Nephron (organoid): ENCODE measurements around the gene ZNF549.

Experiments used
- H3K27ac Mint-ChIP-seq, 3 experiments: 2 replicates each; pipeline ENCODE4 v1.8.0; 2020; ENCODE audit warnings: mixed read lengths in 3 of 3, mild to moderate bottlenecking in 2 of 3, moderate library complexity in 1 of 3
- H3K27me3 Mint-ChIP-seq: 2 replicates; pipeline ENCODE4 v1.8.0; 2021; ENCODE audit warnings: low read depth, mild to moderate bottlenecking, moderate library complexity, mixed read lengths
- H3K36me3 Mint-ChIP-seq: 2 replicates; pipeline ENCODE4 v1.8.0; 2020; ENCODE audit warnings: low read depth, mixed read lengths
- H3K4me1 Mint-ChIP-seq: 2 replicates; pipeline ENCODE4 v1.8.0; 2020; ENCODE audit warnings: mixed read lengths
- H3K4me3 Mint-ChIP-seq, 3 experiments: 2 replicates each; pipeline ENCODE4 v1.8.0; 2020; ENCODE audit warnings: mild to moderate bottlenecking in 3 of 3, mixed read lengths in 3 of 3, moderate library complexity in 2 of 3
- H3K9me3 Mint-ChIP-seq: 2 replicates; pipeline ENCODE4 v1.8.0; 2020; ENCODE audit warnings: mixed read lengths
- CTCF ChIP-seq, 3 experiments: fragments of 200-600 bp; sonication (generic); IDR thresholded peaks; one replicate each; pipeline ENCODE4 v1.5.0; 2021; ENCODE audit warnings: antibody characterized with exemption in 3 of 3; ENCODE audit not compliant: unreplicated experiment in 3 of 3

Gene ZNF549

GRCh38 chr19:57557659-57558058 lies 30.5 kb downstream of the ZNF549 start:
- H3K9me3 Mint-ChIP-seq: peaks cover 73% of the 10 kb centered on the region
- TF ChIP-seq CTCF (IDR thresholded peaks at IDR 0.05; ENCODE audit: unreplicated experiment in 3 of 3): no peak
- H3K4me1 Mint-ChIP-seq: peaks cover 21% of the 10 kb centered on the region
- H3K36me3 Mint-ChIP-seq: peaks cover 78% of the 10 kb centered on the region
- peak overlapping the region; percentile 96 to 100 (median 99) for H3K4me3 Mint-ChIP-seq
- H3K27ac Mint-ChIP-seq: no peak overlapping the region
- H3K27me3 Mint-ChIP-seq: no peaks in the 10 kb centered on the region

GRCh38 chr19:57558525-57558924 lies 31.4 kb downstream of the ZNF549 start:
- Mint-ChIP-seq H3K4me1 (peaks cover 21% of the 10 kb centered on the region), H3K4me3 (peak overlapping the region; percentile 96 to 100 (median 99))

GRCh38 chr19:57559008-57559403 lies 31.9 kb downstream of the ZNF549 start:
- no peak for TF ChIP-seq CTCF (IDR thresholded peaks at IDR 0.05; ENCODE audit: unreplicated experiment in 3 of 3)
- Mint-ChIP-seq H3K27ac (peak overlapping the region; percentile 74 to 89 (median 78)), H3K9me3 (peaks cover 66% of the 10 kb centered on the region), H3K27me3 (no peaks in the 10 kb centered on the region), H3K4me3 (peak overlapping the region; percentile 96 to 100 (median 99)), H3K4me1 (peaks cover 21% of the 10 kb centered on the region), H3K36me3 (peaks cover 64% of the 10 kb centered on the region)

More at GRCh38 chr19:57558525-57558924, 31.4 kb downstream of the ZNF549 start:
- Mint-ChIP-seq H3K27me3 (no peaks in the 10 kb centered on the region), H3K27ac (peak overlapping the region; percentile 74 to 89 (median 78)), H3K36me3 (peaks cover 69% of the 10 kb centered on the region), H3K9me3 (peaks cover 68% of the 10 kb centered on the region)
- no peak for TF ChIP-seq CTCF (IDR thresholded peaks at IDR 0.05; ENCODE audit: unreplicated experiment in 3 of 3)

DNA sequence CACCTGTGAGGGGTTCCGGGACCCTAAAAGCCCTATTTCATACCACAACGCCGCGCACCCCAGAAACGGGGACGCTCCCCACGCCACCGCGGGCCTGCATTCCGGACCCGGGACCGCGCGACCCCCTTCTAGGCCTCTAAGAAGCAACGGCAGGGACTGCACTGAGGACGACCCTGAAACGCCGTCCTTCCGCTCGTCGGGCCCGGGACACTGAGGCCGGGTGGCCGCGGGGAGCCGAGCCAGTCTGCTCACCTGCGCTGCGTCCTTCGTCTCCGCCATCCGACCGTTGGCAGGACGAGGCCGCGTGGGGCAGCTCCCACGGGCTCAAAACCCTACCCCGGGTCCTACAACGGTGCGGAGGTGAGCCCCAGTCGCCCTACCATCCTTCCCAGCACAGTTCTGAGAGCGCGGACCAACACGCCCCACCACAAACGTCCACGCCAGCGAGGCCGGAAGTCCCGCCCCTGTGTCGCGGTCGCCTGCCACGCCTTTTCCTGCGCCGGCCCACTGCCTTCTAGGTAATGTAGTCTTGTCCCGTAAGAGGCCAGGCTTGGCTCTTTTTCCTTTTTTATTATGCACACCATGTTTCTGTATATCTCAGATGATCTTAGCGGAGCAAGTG lies 32.4 kb downstream of the ZNF549 start, which contains the start of gene ZNF550:
Gene ZNF550, minus strand, starts transcription at position 460 of the 622 bp plus-strand sequence. Its CDS starts 181 bp downstream, at position 279.
- peaks cover 59% of the 10 kb centered on the region for H3K36me3 Mint-ChIP-seq
- peak within 1 kb of the TSS; percentile 78 to 92 (median 89) for H3K27ac Mint-ChIP-seq
- no peaks in the 10 kb centered on the region for H3K27me3 Mint-ChIP-seq
- TF ChIP-seq CTCF (IDR thresholded peaks at IDR 0.05; ENCODE audit: unreplicated experiment in 3 of 3): no peak
- H3K4me3 Mint-ChIP-seq: peak within 1 kb of the TSS; percentile 96 to 100 (median 99)
- H3K4me1 Mint-ChIP-seq: peaks cover 21% of the 10 kb centered on the region
- H3K9me3 Mint-ChIP-seq: peaks cover 66% of the 10 kb centered on the region

DNA sequence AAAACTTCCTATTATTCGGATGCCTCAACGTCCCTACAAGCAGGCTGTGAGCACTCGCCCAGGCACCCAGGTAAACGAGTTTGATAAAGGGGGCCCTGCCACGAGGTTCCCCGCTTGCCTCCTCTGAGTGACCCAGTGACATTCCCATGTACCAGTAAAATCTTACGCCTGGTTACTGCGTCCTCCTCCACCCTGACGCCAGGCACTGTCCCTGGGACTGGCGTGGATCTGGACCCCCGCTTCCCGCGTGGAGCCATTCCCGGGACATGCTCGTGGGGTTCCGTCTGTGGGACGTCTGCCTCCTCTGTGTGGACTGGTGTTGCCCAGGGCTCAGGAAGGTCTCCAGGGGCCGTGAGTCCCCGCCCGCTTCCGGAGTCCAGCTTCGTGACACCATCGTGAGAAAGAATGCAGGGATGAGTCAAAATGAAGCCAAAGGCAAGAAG lies 32.9 kb downstream of the ZNF549 start:
- H3K27me3 Mint-ChIP-seq: no peaks in the 10 kb centered on the region
- no peak for TF ChIP-seq CTCF (IDR thresholded peaks at IDR 0.05; ENCODE audit: unreplicated experiment in 3 of 3)
- H3K36me3 Mint-ChIP-seq: peaks cover 57% of the 10 kb centered on the region
- H3K4me1 Mint-ChIP-seq: peaks cover 21% of the 10 kb centered on the region
- H3K9me3 Mint-ChIP-seq: peaks cover 66% of the 10 kb centered on the region
- peak overlapping the region; percentile 96 to 100 (median 99) for H3K4me3 Mint-ChIP-seq
- peak overlapping the region; percentile 78 to 92 (median 89) for H3K27ac Mint-ChIP-seq

DNA sequence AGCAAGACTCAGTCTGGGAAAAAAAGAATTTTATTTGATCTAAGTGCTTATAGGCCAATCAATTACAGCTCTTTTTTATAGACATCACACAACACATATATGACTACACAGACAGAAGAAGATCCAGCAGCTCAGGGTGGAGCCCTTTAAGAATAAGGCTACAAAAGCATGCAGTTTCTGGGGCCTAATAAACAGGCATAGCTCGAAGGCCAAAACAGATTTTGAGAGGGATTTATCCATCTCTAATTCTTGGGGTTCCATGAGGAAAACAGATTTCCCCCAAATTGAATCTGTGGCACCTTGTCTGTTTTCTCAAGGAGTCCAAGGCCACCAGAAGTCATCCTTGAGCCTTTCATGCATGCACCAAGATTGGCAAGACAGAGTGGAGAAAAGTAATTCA lies 36.4 kb downstream of the ZNF549 start:
- H3K4me3 Mint-ChIP-seq: no peak overlapping the region
- TF ChIP-seq CTCF (IDR thresholded peaks at IDR 0.05; ENCODE audit: unreplicated experiment in 3 of 3): no peak
- H3K36me3 Mint-ChIP-seq: peaks cover 49% of the 10 kb centered on the region
- no peaks in the 10 kb centered on the region for H3K27me3 Mint-ChIP-seq
- peaks cover 75% of the 10 kb centered on the region for H3K9me3 Mint-ChIP-seq
- H3K4me1 Mint-ChIP-seq: peaks cover 10% of the 10 kb centered on the region
- H3K27ac Mint-ChIP-seq: no peak overlapping the region
